Caco-2 (cell line): ENCODE measurements around the gene SDHB. TPM values are rescaled to one million over a fixed set of nuclear protein-coding genes. Genes with fewer than 3 reads are reported as not detected.
A peak's percentile ranks its signal among the peaks of the same experiment; 100 is the strongest.

Experiments
- BruUV-seq: library from RNA; stranded (reverse); fragments of 400-500 nt; replicated peaks from 2 replicates; lab custom pipeline; 2021; lab: Mats Ljungman, UMichigan
- CTCF ChIA-PET: fragments of 300-600 bp; sonication (Branson Sonifier 250); formaldehyde crosslinking; loops from one replicate; lab custom pipeline; 2022; ENCODE audit warnings: antibody characterized with exemption; lab: Charles Lee
- POLR2A ChIA-PET: fragments of 300-600 bp; sonication (Branson Sonifier 250); formaldehyde crosslinking; loops from one replicate; lab custom pipeline; 2022; ENCODE audit warnings: antibody characterized with exemption; lab: Charles Lee
- DNase-seq, 2 experiments: peaks; one replicate each; pipeline versions ENCODE4 v3.0.0 to v3.0.0-alpha.2; 2020 to 2022
- H3K27me3 ChIP-seq: replicated peaks from 2 replicates; pipeline ENCODE4 v1.6.0; 2011; ENCODE audit warnings: low read length; ENCODE audit not compliant: control insufficient read depth, insufficient read depth
- H3K36me3 ChIP-seq: 2 replicates; pipeline ENCODE4 v1.5.1; 2011; ENCODE audit warnings: low read length; ENCODE audit not compliant: control insufficient read depth, insufficient read depth
- H3K4me1 ChIP-seq: fragments of 250-450 bp; sonication (Bioruptor Pico); 2 replicates; pipeline ENCODE4 v1.5.1; 2020; ENCODE audit warnings: mild to moderate bottlenecking
- H3K4me3 ChIP-seq: 2 replicates; pipeline ENCODE4 v1.5.1; 2011; ENCODE audit warnings: low read depth, mild to moderate bottlenecking, control low read depth, low read length
- H3K9me3 ChIP-seq: fragments of 250-450 bp; sonication (Bioruptor Pico); 2 replicates; pipeline ENCODE4 v1.5.1; 2020; ENCODE audit warnings: mild to moderate bottlenecking, moderate library complexity
- H3K27ac Mint-ChIP-seq: one replicate; pipeline ENCODE4 v1.8.0; 2022; ENCODE audit warnings: mixed read lengths; ENCODE audit not compliant: unreplicated experiment
- H3K27me3 Mint-ChIP-seq: one replicate; pipeline ENCODE4 v1.8.0; 2022; ENCODE audit warnings: mixed read lengths; ENCODE audit not compliant: insufficient read depth, unreplicated experiment
- H3K36me3 Mint-ChIP-seq: one replicate; pipeline ENCODE4 v1.8.0; 2022; ENCODE audit warnings: mild to moderate bottlenecking, mixed read lengths; ENCODE audit not compliant: insufficient read depth, unreplicated experiment
- H3K4me1 Mint-ChIP-seq: one replicate; pipeline ENCODE4 v1.8.0; 2022; ENCODE audit warnings: low read depth, mixed read lengths; ENCODE audit not compliant: unreplicated experiment
- H3K4me3 Mint-ChIP-seq: one replicate; pipeline ENCODE4 v1.8.0; 2022; ENCODE audit warnings: mild to moderate bottlenecking, moderate library complexity, mixed read lengths; ENCODE audit not compliant: unreplicated experiment
- H3K9me3 Mint-ChIP-seq: one replicate; pipeline ENCODE4 v1.8.0; 2022; ENCODE audit warnings: mixed read lengths; ENCODE audit not compliant: unreplicated experiment
- CTCF ChIP-seq, 2 experiments: fragments of 200-600 bp in 1 of 2; IDR thresholded peaks; 1 replicate in 1 of 2; 2 replicates in 1 of 2; pipeline versions ENCODE4 v1.5.1 to v1.8.0; 2011 to 2022; ENCODE audit warnings: antibody characterized with exemption in 1 of 2, control low read depth in 1 of 2, inconsistent platforms in 1 of 2, low read depth in 1 of 2, low read length in 1 of 2, mild to moderate bottlenecking in 1 of 2, moderate library complexity in 1 of 2; ENCODE audit not compliant: insufficient read depth in 1 of 2, severe bottlenecking in 1 of 2, unreplicated experiment in 1 of 2
- intact Hi-C: fragments of 100-400 bp; cut with micrococcal nuclease; formaldehyde crosslinking; loops from one replicate; pipeline ENCODE4 v1.10.0; 2022; ENCODE audit not compliant: unreplicated experiment
- total RNA-seq: library from RNA; stranded (reverse); gene quantifications from 2 replicates; pipeline ENCODE4 v1.2.3, GENCODE V29; 2022

SDHB gene
- total RNA-seq, 1 experiment from 2014 or later, result 91.5 TPM

GRCh38 chr1:16982902-16983301 is 70.9 kb downstream of the SDHB start:
- intact Hi-C loops, result no loop called here
- H3K9me3 Mint-ChIP-seq, result no peaks in the 10 kb centered on the region

GRCh38 chr1:16981269-16981849 is 72.5 kb downstream of the SDHB start:
- no peak for DNase-seq
- H3K27me3 ChIP-seq, result no peaks in the 10 kb centered on the region
- no peak overlapping the region for H3K4me3 ChIP-seq
- no TSS peak for BruUV-seq
- Mint-ChIP-seq H3K4me3 (peak overlapping the region; percentile 63), H3K27ac (peak overlapping the region; percentile 13), H3K36me3 (no peaks in the 10 kb centered on the region), H3K27me3 (no peaks in the 10 kb centered on the region), H3K9me3 (no peaks in the 10 kb centered on the region), H3K4me1 (peaks cover 16% of the 10 kb centered on the region)
- no peaks in the 10 kb centered on the region for H3K9me3 ChIP-seq
- no peak for TF ChIP-seq CTCF (IDR thresholded peaks at IDR 0.05; ENCODE audit: insufficient read depth in 1 of 2, low read depth in 1 of 2, low read length in 1 of 2, severe bottlenecking in 1 of 2, unreplicated experiment in 1 of 2)
- intact Hi-C loops, result no loop called here
- H3K4me1 ChIP-seq, result no peaks in the 10 kb centered on the region
- ChIA-PET POLR2A (interaction anchor here (0.7 kb wide), 1 partner anchor 33 kb away, joined by 14 read pairs; no protein-coding TSS in a partner anchor), CTCF (interaction anchor here (0.6 kb wide), 1 partner anchor 672 kb away, joined by 3 read pairs; no protein-coding TSS in a partner anchor)
- H3K36me3 ChIP-seq, result no peaks in the 10 kb centered on the region

More at GRCh38 chr1:16982902-16983301, 70.9 kb downstream of the SDHB start:
- Histone ChIP-seq H3K36me3 (no peaks in the 10 kb centered on the region), H3K27me3 (no peaks in the 10 kb centered on the region), H3K4me3 (no peak overlapping the region), H3K9me3 (no peaks in the 10 kb centered on the region), H3K4me1 (no peaks in the 10 kb centered on the region)
- Mint-ChIP-seq H3K27ac (peak overlapping the region; percentile 7), H3K27me3 (no peaks in the 10 kb centered on the region), H3K4me1 (peaks cover 16% of the 10 kb centered on the region), H3K4me3 (no peak overlapping the region), H3K36me3 (no peaks in the 10 kb centered on the region)
- POLR2A ChIA-PET, result no interaction called here
- no peak for TF ChIP-seq CTCF (IDR thresholded peaks at IDR 0.05; ENCODE audit: insufficient read depth in 1 of 2, low read depth in 1 of 2, low read length in 1 of 2, severe bottlenecking in 1 of 2, unreplicated experiment in 1 of 2)
- DNase-seq, result no peak
- CTCF ChIA-PET, result no interaction called here
- BruUV-seq, result no TSS peak

GRCh38 chr1:16980473-16981268 is 73.2 kb downstream of the SDHB start, which contains the start of gene MFAP2:
MFAP2 (minus strand) TSS chr1:16980620; CDS start chr1:16978273, 2,347 bp downstream.
- ChIA-PET CTCF (interaction anchor here (0.6 kb wide), 2 partner anchors 30 to 672 kb away, joined by 3 read pairs; no protein-coding TSS in a partner anchor), POLR2A (no interaction called here)
- Mint-ChIP-seq H3K4me3 (peak within 1 kb of the TSS; percentile 63), H3K27me3 (no peaks in the 10 kb centered on the region), H3K27ac (peak within 1 kb of the TSS; percentile 13), H3K9me3 (no peaks in the 10 kb centered on the region), H3K4me1 (peaks cover 16% of the 10 kb centered on the region), H3K36me3 (no peaks in the 10 kb centered on the region)
- BruUV-seq, result no TSS peak
- H3K9me3 ChIP-seq, result no peaks in the 10 kb centered on the region
- H3K4me3 ChIP-seq, result peak within 1 kb of the TSS; percentile 47
- no peak for TF ChIP-seq CTCF (IDR thresholded peaks at IDR 0.05; ENCODE audit: insufficient read depth in 1 of 2, low read depth in 1 of 2, low read length in 1 of 2, severe bottlenecking in 1 of 2, unreplicated experiment in 1 of 2)
- H3K36me3 ChIP-seq, result no peaks in the 10 kb centered on the region
- no peaks in the 10 kb centered on the region for H3K4me1 ChIP-seq
- no peaks in the 10 kb centered on the region for H3K27me3 ChIP-seq
- peak in 1 of 2 experiments; percentile 35 for DNase-seq
- intact Hi-C loops, result no loop called here
